Left lung (tissue), 10 donors: ENCODE measurements around the gene ERVH48-1. TPM values are rescaled to one million over a fixed set of nuclear protein-coding genes. Genes with fewer than 3 reads are reported as not detected.
"Not testable (repeated sequence)": the region's sequence is repeated elsewhere in the genome, so short reads cannot be mapped to it uniquely, and the experiment has no call there.

Experiments
- ATAC-seq: fragments of 200-7000 bp; cut with Tn5 transposase; one replicate; pipeline ENCODE4 v1.9.1; 2020; ENCODE audit warnings: moderate library complexity
- DNase-seq, 4 donors: peaks; one replicate each; pipeline ENCODE4 v3.0.0-alpha.2; 2013 to 2020
- H3K27ac ChIP-seq, 2 donors: fragments of 200-600 bp; sonication (generic) in 1 of 2; one replicate each; pipeline versions ENCODE4 v1.5.0 to v1.8.0; 2020 to 2021
- H3K27me3 ChIP-seq, 2 donors: fragments of 200-600 bp; sonication (generic) in 1 of 2; one replicate each; pipeline versions ENCODE4 v1.5.0 to v1.8.0; 2020 to 2021
- H3K36me3 ChIP-seq, 2 donors: fragments of 200-600 bp; sonication (generic) in 1 of 2; one replicate each; pipeline versions ENCODE4 v1.5.0 to v1.8.0; 2020 to 2021
- H3K4me1 ChIP-seq, 2 donors: fragments of 200-600 bp; one replicate each; pipeline ENCODE4 v1.8.0; 2021
- H3K4me3 ChIP-seq, 2 donors: fragments of 200-600 bp; sonication (generic) in 1 of 2; one replicate each; pipeline versions ENCODE4 v1.5.0 to v1.8.0; 2020 to 2021; ENCODE audit warnings: mild to moderate bottlenecking in 1 of 2
- H3K9me3 ChIP-seq, 2 donors: fragments of 200-600 bp; sonication (generic) in 1 of 2; one replicate each; pipeline versions ENCODE4 v1.5.0 to v1.8.0; 2020 to 2021
- CTCF ChIP-seq, 2 donors: fragments of 200-600 bp; sonication (generic) in 1 of 2; IDR thresholded peaks; one replicate each; pipeline versions ENCODE4 v1.5.0 to v1.8.0; 2021; ENCODE audit warnings: antibody characterized with exemption in 2 of 2
- intact Hi-C, 2 donors: fragments of 100-400 bp; cut with DNase I; formaldehyde crosslinking; loops; one replicate each; pipeline versions ENCODE4 v1.11.2 to v1.14.2; 2022
- microRNA-seq, 2 donors: library from miRNA; unstranded; fragments of <30 nt; microRNA quantifications; one replicate each; pipeline ENCODE4, GENCODE V29; 2019
- polyA plus RNA-seq, 6 donors: library from polyadenylated mRNA; unstranded; fragments of 120-200 nt; gene quantifications; one replicate each; pipeline ENCODE4 v1.2.1, GENCODE V29; 2013; ENCODE audit not compliant: insufficient read length in 6 of 6
- total RNA-seq, 2 donors: library from RNA; stranded (reverse); fragmentation: NEBNext Ultra II Directional; extraction: Animal tissue kit (Norgen Biotek cat#: 25700); gene quantifications; one replicate each; pipeline ENCODE4 v1.2.1, GENCODE V29; 2021
- donor health status: DM: no; HTN: yes; CAD: no.
- donor health status: DM: no; HTN: no; CAD: no.

The ERVH48-1 gene
- total and polyA plus RNA-seq, 8 donors = 1.9 to 2.9 (median 2.4) TPM; not detected in 2

GRCh38 chr21:42878678-42878992, 46.8 kb downstream of the ERVH48-1 start:
- ATAC-seq (peak; percentile 43), DNase-seq (no peak)
- H3K27ac ChIP-seq = peak overlapping the region in 1 of 2 donors; percentile 91
- intact Hi-C loops = no loop called here
- peak overlapping the region; percentile 91 to 99 for H3K4me3 ChIP-seq
- peaks cover 13 to 24% of the 10 kb centered on the region in 2 donors for H3K4me1 ChIP-seq
- H3K9me3 ChIP-seq = no peaks in the 10 kb centered on the region
- TF ChIP-seq CTCF (IDR thresholded peaks at IDR 0.05) = no peak
- peaks cover 0 to 31% of the 10 kb centered on the region in 2 donors for H3K36me3 ChIP-seq
- H3K27me3 ChIP-seq = no peaks in the 10 kb centered on the region

DNA sequence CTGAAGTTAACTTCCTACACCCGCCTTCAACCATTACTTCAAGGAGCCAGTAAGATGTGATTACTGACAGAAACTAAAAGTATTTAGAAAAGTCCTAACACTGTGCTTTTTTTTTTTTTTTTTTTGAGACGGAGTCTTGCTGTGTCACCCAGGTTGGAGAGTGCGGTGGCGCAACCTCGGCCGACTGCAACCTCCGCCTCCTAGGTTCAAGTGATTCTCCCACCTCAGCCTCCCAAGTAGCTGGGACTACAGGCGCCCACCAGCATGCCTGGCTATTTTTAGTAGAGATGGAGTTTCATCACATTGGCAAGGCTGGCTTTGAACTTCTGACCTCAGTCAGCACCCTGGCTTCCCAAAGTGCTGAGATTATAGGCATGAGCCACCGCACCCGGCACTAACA, 49.6 kb downstream of the ERVH48-1 start:
- DNase-seq, intact Hi-C loops, H3K9me3 ChIP-seq, ATAC-seq, H3K4me3 ChIP-seq, H3K27me3 ChIP-seq, H3K27ac ChIP-seq: not testable (repeated sequence)
- Histone ChIP-seq H3K4me1 (peaks cover 13 to 24% of the 10 kb centered on the region in 2 donors), H3K36me3 (peaks cover 0 to 59% of the 10 kb centered on the region in 2 donors)

DNA sequence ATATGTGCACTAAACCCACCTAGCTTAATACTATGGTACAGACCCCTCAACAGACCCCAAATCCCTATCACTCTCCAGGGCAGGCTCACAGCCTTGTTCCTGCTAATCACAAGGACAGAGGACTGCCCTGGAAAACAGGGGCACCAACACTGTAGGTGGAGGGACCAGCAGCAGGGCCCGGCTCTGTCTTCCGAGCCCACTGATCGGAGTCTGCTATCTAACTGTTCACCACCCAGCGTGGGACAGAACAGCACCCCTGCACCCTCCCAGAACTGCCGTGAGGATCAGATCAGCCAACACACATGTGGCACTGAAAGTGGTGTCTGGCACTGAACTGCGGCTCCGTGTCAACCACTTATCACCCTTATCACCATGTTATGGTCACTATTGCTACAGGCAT, 52.3 kb downstream of the ERVH48-1 start:
- ATAC-seq (no peak), DNase-seq (no peak)
- Histone ChIP-seq H3K4me3 (no peak overlapping the region), H3K27ac (no peak overlapping the region), H3K4me1 (peaks cover 1 to 9% of the 10 kb centered on the region in 2 donors), H3K9me3 (no peaks in the 10 kb centered on the region), H3K27me3 (no peaks in the 10 kb centered on the region), H3K36me3 (peaks cover 0 to 86% of the 10 kb centered on the region in 2 donors)
- no peak for TF ChIP-seq CTCF (IDR thresholded peaks at IDR 0.05)
- intact Hi-C loops = no loop called here

GRCh38 chr21:42868196-42868595, 57.2 kb downstream of the ERVH48-1 start:
- H3K4me1 ChIP-seq = no peaks in the 10 kb centered on the region
- H3K27me3 ChIP-seq = no peaks in the 10 kb centered on the region
- ATAC-seq = no peak
- H3K4me3 ChIP-seq = no peak overlapping the region
- no peak for TF ChIP-seq CTCF (IDR thresholded peaks at IDR 0.05)
- H3K36me3 ChIP-seq = peaks cover 0 to 95% of the 10 kb centered on the region in 2 donors
- intact Hi-C loops = no loop called here
- H3K9me3 ChIP-seq = no peaks in the 10 kb centered on the region
- H3K27ac ChIP-seq = no peak overlapping the region
- no peak for DNase-seq

Small RNA genes lying within 50 kb of the gene (microRNA-seq; reads per million reads assigned to microRNA genes)
- gene MIR5692B = 0 reads per million in 2 donors

Other genes with a start within 250 kb of the ERVH48-1 start
- 10 to 100 TPM; 14.6 to 30.7 TPM for gene WDR4, start 46.1 kb downstream of the ERVH48-1 start, total RNA-seq
- 10 to 100 TPM; 10.3 to 14.4 (median 11.2) TPM for gene WDR4, start 46.1 kb downstream of the ERVH48-1 start, polyA plus RNA-seq
- 10 to 100 TPM; 36.6 to 37.9 TPM for gene NDUFV3, start 32.3 kb downstream of the ERVH48-1 start, total RNA-seq
- 10 to 100 TPM; 42.8 to 50.3 (median 43.8) TPM for gene NDUFV3, start 32.3 kb downstream of the ERVH48-1 start, polyA plus RNA-seq
- 10 to 100 TPM; 16.8 to 23.2 TPM for gene PKNOX1, start 48.9 kb upstream of the ERVH48-1 start, total RNA-seq
- 10 to 100 TPM; 21.6 to 32.0 (median 26.7) TPM for gene PKNOX1, start 48.9 kb upstream of the ERVH48-1 start, polyA plus RNA-seq
- 10 to 100 TPM; 18.2 to 52.5 TPM for gene CBS, start 150.2 kb upstream of the ERVH48-1 start, total RNA-seq
- 1 to 10 TPM; 3.4 to 8.4 (median 4.8) TPM for gene CBS, start 150.2 kb upstream of the ERVH48-1 start, polyA plus RNA-seq
- 10 to 100 TPM; 26.4 to 34.9 TPM for gene U2AF1, start 181.9 kb upstream of the ERVH48-1 start, total RNA-seq
- gene U2AF1, start 181.9 kb upstream of the ERVH48-1 start, polyA plus RNA-seq = 10 to 100 TPM; 26.4 to 89.4 (median 52.0) TPM
- gene CRYAA, start 243.4 kb upstream of the ERVH48-1 start, total RNA-seq = not detected
- under 1 TPM in 1 of 6 donors, not detected in 5; 0.14 TPM for gene CRYAA, start 243.4 kb upstream of the ERVH48-1 start, polyA plus RNA-seq